SK-N-SH (cell line): ENCODE measurements around the gene MRPS21. TPM values are rescaled to one million over a fixed set of nuclear protein-coding genes. Genes with fewer than 3 reads are reported as not detected.

Experiments used
- CTCF ChIA-PET: fragments of 300-600, 350-600 bp; formaldehyde crosslinking; extraction: SDS; loops from one replicate; lab custom pipeline; 2021; lab: Yijun Ruan, JAX
- POLR2A ChIA-PET: fragments of 350-600 bp; sonication (Branson Sonifier 250); formaldehyde crosslinking; extraction: SDS; loops from one replicate; lab custom pipeline; 2020; ENCODE audit warnings: antibody characterized with exemption, inconsistent platforms; lab: Yijun Ruan, JAX
- DNase-seq: peaks from one replicate; pipeline ENCODE4 v3.0.0; 2012
- H2AFZ ChIP-seq: fragments of 200-600 bp; sonication (generic); 2 replicates; pipeline ENCODE4 v1.8.1; 2016; ENCODE audit warnings: antibody characterized with exemption, mild to moderate bottlenecking, low read depth
- H3F3A ChIP-seq: fragments of 200-600 bp; sonication (generic); replicated peaks from 2 replicates; pipeline ENCODE3; 2016; ENCODE audit warnings: antibody characterized with exemption, mild to moderate bottlenecking; ENCODE audit not compliant: insufficient read depth
- H3K27ac ChIP-seq, 2 experiments: fragments of 200-500 bp in 1 of 2; fragments of 200-600 bp in 1 of 2; sonication (Bioruptor generic) in 1 of 2; sonication (generic), shearing (Covaris generic) in 1 of 2; 2 replicates each; pipeline versions ENCODE4 v1.5.1 to v1.6.1; 2014 to 2016; ENCODE audit warnings: low read depth in 2 of 2, inconsistent platforms in 1 of 2, low read length in 1 of 2, mild to moderate bottlenecking in 1 of 2, mixed read lengths in 1 of 2
- H3K27me3 ChIP-seq: fragments of 200-600 bp; sonication (generic), shearing (Covaris generic); 2 replicates; pipeline ENCODE4 v1.6.1; 2016; ENCODE audit warnings: mixed run types; ENCODE audit not compliant: insufficient read depth
- H3K36me3 ChIP-seq, 2 experiments: fragments of 200-500 bp in 1 of 2; fragments of 200-600 bp in 1 of 2; sonication (Bioruptor generic) in 1 of 2; sonication (generic) in 1 of 2; replicated peaks in 1 of 2; 2 replicates each; pipeline versions ENCODE3 to v1.5.1; 2014 to 2016; ENCODE audit warnings: low read length in 1 of 2, mild to moderate bottlenecking in 1 of 2; ENCODE audit not compliant: insufficient read depth in 2 of 2, control insufficient read depth in 1 of 2
- H3K4me1 ChIP-seq, 2 experiments: fragments of 200-500 bp in 1 of 2; fragments of 200-600 bp in 1 of 2; sonication (Bioruptor generic) in 1 of 2; sonication (generic), shearing (Covaris generic) in 1 of 2; 2 replicates each; pipeline versions ENCODE4 v1.5.1 to v1.6.1; 2014 to 2016; ENCODE audit warnings: low read depth in 1 of 2, low read length in 1 of 2, mixed run types in 1 of 2; ENCODE audit not compliant: insufficient read depth in 2 of 2, control insufficient read depth in 1 of 2
- H3K4me2 ChIP-seq: fragments of 200-600 bp; sonication (generic), shearing (Covaris generic); 2 replicates; pipeline ENCODE4 v1.6.1; 2017; ENCODE audit warnings: mixed run types
- H3K4me3 ChIP-seq, 2 experiments: fragments of 200-500 bp in 1 of 2; fragments of 200-600 bp in 1 of 2; sonication (Bioruptor generic) in 1 of 2; sonication (generic), shearing (Covaris generic) in 1 of 2; 2 replicates each; pipeline versions ENCODE4 v1.5.1 to v1.8.1; 2014 to 2016; ENCODE audit warnings: low read depth in 2 of 2, inconsistent platforms in 1 of 2, low read length in 1 of 2, mild to moderate bottlenecking in 1 of 2, mixed read lengths in 1 of 2, moderate library complexity in 1 of 2
- H3K79me2 ChIP-seq: fragments of 200-600 bp; sonication (generic); 2 replicates; pipeline ENCODE4 v1.8.1; 2017; ENCODE audit warnings: mild to moderate bottlenecking; ENCODE audit not compliant: insufficient read depth
- H3K9ac ChIP-seq: fragments of 200-600 bp; sonication (generic); 2 replicates; pipeline ENCODE4 v1.6.1; 2017; ENCODE audit warnings: mixed run types
- H3K9me2 ChIP-seq: fragments of 200-600 bp; sonication (generic); 2 replicates; pipeline ENCODE4 v1.6.1; 2017; ENCODE audit warnings: mixed run types
- H3K9me3 ChIP-seq: fragments of 200-600 bp; sonication (generic); 2 replicates; pipeline ENCODE4 v1.6.1; 2017; ENCODE audit warnings: mixed run types, mild to moderate bottlenecking, moderate library complexity
- H4K20me1 ChIP-seq: fragments of 200-600 bp; sonication (generic); 2 replicates; pipeline ENCODE4 v1.6.1; 2017; ENCODE audit warnings: mild to moderate bottlenecking, mixed run types; ENCODE audit not compliant: insufficient read depth
- CHD2 ChIP-seq: fragments of 150-350 bp; IDR thresholded peaks from 2 replicates; pipeline ENCODE4 v1.6.1; 2018; ENCODE audit warnings: low read length; ENCODE audit not compliant: partially characterized antibody
- EP300 ChIP-seq, 2 experiments: IDR thresholded peaks; 2 replicates each; pipeline versions ENCODE4 v1.4.0 to v1.6.1; 2012; ENCODE audit warnings: borderline replicate concordance in 1 of 2, low read depth in 1 of 2, low read length in 1 of 2
- FOSL2 ChIP-seq: IDR thresholded peaks from 2 replicates; pipeline ENCODE4 v1.4.0; 2012; ENCODE audit warnings: low read depth, mild to moderate bottlenecking, moderate library complexity, borderline replicate concordance
- GATA2 ChIP-seq: sonication (generic); formaldehyde crosslinking; IDR thresholded peaks from 2 replicates; pipeline ENCODE4 v1.5.0; 2020; ENCODE audit warnings: mild to moderate bottlenecking, missing genetic modification reagents
- IRF3 ChIP-seq: fragments of 150-350 bp; IDR thresholded peaks from 2 replicates; pipeline ENCODE4 v1.6.1; 2016; ENCODE audit warnings: mild to moderate bottlenecking, low read depth, low read length
- MEF2A ChIP-seq: IDR thresholded peaks from 2 replicates; pipeline ENCODE4 v1.4.0; 2012; ENCODE audit warnings: low read depth, borderline replicate concordance
- RAD21 ChIP-seq: IDR thresholded peaks from 2 replicates; pipeline ENCODE4 v1.6.1; 2012; ENCODE audit warnings: mild to moderate bottlenecking, low read length
- RCOR1 ChIP-seq: fragments of 150-350 bp; IDR thresholded peaks from 2 replicates; pipeline ENCODE4 v1.6.1; 2017; ENCODE audit warnings: antibody characterized with exemption, low read length
- SIN3A ChIP-seq: IDR thresholded peaks from 2 replicates; pipeline ENCODE4 v1.6.1; 2012; ENCODE audit warnings: low read depth, mild to moderate bottlenecking, low read length, moderate library complexity, borderline replicate concordance
- TCF12 ChIP-seq: IDR thresholded peaks from 2 replicates; pipeline ENCODE4 v1.4.0; 2012
- TEAD4 ChIP-seq: IDR thresholded peaks from 2 replicates; pipeline ENCODE4 v1.4.0; 2012; ENCODE audit warnings: mild to moderate bottlenecking, borderline replicate concordance; ENCODE audit not compliant: insufficient read depth
- USF2 ChIP-seq: fragments of 150-350 bp; IDR thresholded peaks from 2 replicates; pipeline ENCODE4 v1.6.1; 2017; ENCODE audit warnings: antibody characterized with exemption, low read length, low read depth, borderline replicate concordance
- WGBS: methylation state at CpG from one replicate; pipeline ENCODE4 v1.1.6; 2017; ENCODE audit warnings: low lambda C conversion rate; 5-methylcytosine and 5-hydroxymethylcytosine counted together
- polyA plus RNA-seq, 3 experiments: library from polyadenylated mRNA; depleted of rRNA; stranded (reverse); fragments of >200 nt; gene quantifications; 2 replicates each; pipeline ENCODE4 v1.2.3, GENCODE V29; 2012
- TF ChIP-seq, protein P1 (sequence below): IDR thresholded peaks from 2 replicates; pipeline ENCODE4 v1.4.0; 2012; ENCODE audit warnings: low read depth, borderline replicate concordance

Gene MRPS21
- polyA plus RNA-seq, 1 of the 3 experiments (the other 2 are of a cell fraction): 136 TPM

- TF ChIP-seq EP300 (IDR thresholded peaks at IDR 0.05; ENCODE audit: borderline replicate concordance in 1 of 2, low read depth in 1 of 2, low read length in 1 of 2) (no peak), CHD2 (peak; percentile 25), FOSL2 (no peak), USF2 (no peak), GATA2 (no peak), MEF2A (no peak), SIN3A (peak; percentile 77; the same call in 1 of the 2 replicates)
- TF ChIP-seq, protein P1, sequence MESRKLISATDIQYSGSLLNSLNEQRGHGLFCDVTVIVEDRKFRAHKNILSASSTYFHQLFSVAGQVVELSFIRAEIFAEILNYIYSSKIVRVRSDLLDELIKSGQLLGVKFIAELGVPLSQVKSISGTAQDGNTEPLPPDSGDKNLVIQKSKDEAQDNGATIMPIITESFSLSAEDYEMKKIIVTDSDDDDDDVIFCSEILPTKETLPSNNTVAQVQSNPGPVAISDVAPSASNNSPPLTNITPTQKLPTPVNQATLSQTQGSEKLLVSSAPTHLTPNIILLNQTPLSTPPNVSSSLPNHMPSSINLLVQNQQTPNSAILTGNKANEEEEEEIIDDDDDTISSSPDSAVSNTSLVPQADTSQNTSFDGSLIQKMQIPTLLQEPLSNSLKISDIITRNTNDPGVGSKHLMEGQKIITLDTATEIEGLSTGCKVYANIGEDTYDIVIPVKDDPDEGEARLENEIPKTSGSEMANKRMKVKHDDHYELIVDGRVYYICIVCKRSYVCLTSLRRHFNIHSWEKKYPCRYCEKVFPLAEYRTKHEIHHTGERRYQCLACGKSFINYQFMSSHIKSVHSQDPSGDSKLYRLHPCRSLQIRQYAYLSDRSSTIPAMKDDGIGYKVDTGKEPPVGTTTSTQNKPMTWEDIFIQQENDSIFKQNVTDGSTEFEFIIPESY: 0 out of 2 replicates have a peak, but pooled peaks have one; percentile 47
Measured at GRCh38 chr1:150293433-150294253, at the start of gene MRPS21 (continued).

GRCh38 chr1:150249936-150250335, 43.7 kb upstream of the MRPS21 start:
- no peaks in the 10 kb centered on the region for H4K20me1 ChIP-seq
- H3K4me3 ChIP-seq: no peak overlapping the region
- no peaks in the 10 kb centered on the region for H3K4me1 ChIP-seq
- ChIA-PET CTCF (interaction anchor here (0.9 to 1.3 kb wide), 2 partner anchors 31 to 775 kb away, joined by 3 to 5 read pairs; no protein-coding TSS in a partner anchor), POLR2A (no interaction called here)
- no peak for DNase-seq
- no peaks in the 10 kb centered on the region for H3K27me3 ChIP-seq
- H3F3A ChIP-seq: no peaks in the 10 kb centered on the region
- H3K27ac ChIP-seq: no peak overlapping the region
- H3K4me2 ChIP-seq: no peak overlapping the region
- H3K36me3 ChIP-seq: no peaks in the 10 kb centered on the region
- no peak overlapping the region for H3K9ac ChIP-seq
- H3K79me2 ChIP-seq: no peaks in the 10 kb centered on the region
- H3K9me3 ChIP-seq: no peaks in the 10 kb centered on the region
- no peaks in the 10 kb centered on the region for H3K9me2 ChIP-seq
- H2AFZ ChIP-seq: no peak overlapping the region
- TF ChIP-seq TCF12: no peak
- TF ChIP-seq SIN3A: no peak
- no peak for TF ChIP-seq TEAD4
- TF ChIP-seq IRF3: no peak
- no peak for TF ChIP-seq CHD2
- TF ChIP-seq, protein P1: no peak
- no peak for TF ChIP-seq RAD21
- no peak for TF ChIP-seq RCOR1
- TF ChIP-seq, all 33 proteins: peak for 0
- 92% methylated on average over 2 of the region's 2 CpGs for WGBS
